NCI-H2227 (cell line): ENCODE measurements around the gene BABAM2.
A peak's percentile ranks its signal among the peaks of the same experiment; 100 is the strongest.
"Not testable (repeated sequence)": the region's sequence is repeated elsewhere in the genome, so short reads cannot be mapped to it uniquely, and the experiment has no call there.

Source experiments
- DNase-seq: peaks from one replicate; lab custom pipeline; 2025; ENCODE audit not compliant: unreplicated experiment; lab: John Stamatoyannopoulos, UW

The BABAM2 gene

GRCh38 chr2:27890146-27890923 lies at the start of gene BABAM2, which contains the start of gene RBKS:
Gene BABAM2, plus strand, starts transcription at chr2:27890729. Its CDS starts 3,828 bp downstream, at chr2:27894557.
Gene RBKS, minus strand, starts transcription at chr2:27890387. Its CDS starts 42 bp downstream, at chr2:27890345.
- DNase-seq, result peak; percentile 95

- no peak for DNase-seq
Measured at GRCh38 chr2:27842894-27843293, 47.6 kb upstream of the BABAM2 start.

DNA sequence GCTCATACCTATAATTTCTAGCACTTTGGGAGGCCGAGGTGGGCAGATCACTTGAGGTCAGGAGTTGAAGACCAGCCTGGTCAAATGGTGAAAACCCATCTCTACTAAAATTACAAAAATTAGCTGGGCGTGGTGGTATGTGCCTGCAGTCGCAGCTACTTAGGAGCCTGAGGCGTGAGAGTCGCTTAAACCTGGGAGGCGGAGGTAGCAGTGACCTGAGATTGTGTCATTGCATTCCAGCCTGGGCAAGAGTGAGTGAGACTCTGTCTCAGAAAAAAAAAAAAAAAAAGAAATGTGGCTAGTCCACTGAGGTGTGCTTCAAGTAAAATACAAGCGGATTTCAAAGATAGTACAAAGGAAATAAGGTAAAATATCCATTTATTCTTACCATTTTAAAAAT lies 46.5 kb upstream of the BABAM2 start:
- DNase-seq, result no peak

DNA sequence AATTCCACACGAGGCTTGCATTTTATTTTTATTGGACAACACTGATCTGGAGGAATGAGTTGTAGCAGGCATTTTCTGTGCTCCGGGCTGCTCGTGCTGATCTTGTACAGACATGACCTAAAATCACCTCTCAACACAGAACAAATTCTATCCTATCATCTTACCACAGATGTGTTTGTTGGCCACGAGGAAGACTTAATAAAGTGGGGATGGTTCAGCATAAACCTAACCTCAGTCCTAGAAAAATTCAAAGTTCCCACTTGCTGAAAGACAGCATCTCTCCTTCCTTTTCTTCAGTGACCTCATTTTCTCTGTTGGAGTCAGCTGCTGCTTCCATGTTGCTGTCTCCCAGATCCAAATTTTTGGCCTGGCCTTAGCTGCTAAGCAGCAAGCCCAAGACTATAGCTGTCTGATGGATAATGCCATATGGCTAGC lies 45.7 kb upstream of the BABAM2 start:
- no peak for DNase-seq

- DNase-seq, result no peak
Measured at GRCh38 chr2:27847333-27847732, 43.2 kb upstream of the BABAM2 start.

- DNase-seq, result no peak
Measured at GRCh38 chr2:27849558-27850205, 40.8 kb upstream of the BABAM2 start.

GRCh38 chr2:27852691-27853090 lies 37.8 kb upstream of the BABAM2 start:
- no peak for DNase-seq

GRCh38 chr2:27854229-27854862 lies 36.2 kb upstream of the BABAM2 start:
- DNase-seq, result no peak

GRCh38 chr2:27855476-27855875 lies 35.1 kb upstream of the BABAM2 start:
- no peak for DNase-seq

DNA sequence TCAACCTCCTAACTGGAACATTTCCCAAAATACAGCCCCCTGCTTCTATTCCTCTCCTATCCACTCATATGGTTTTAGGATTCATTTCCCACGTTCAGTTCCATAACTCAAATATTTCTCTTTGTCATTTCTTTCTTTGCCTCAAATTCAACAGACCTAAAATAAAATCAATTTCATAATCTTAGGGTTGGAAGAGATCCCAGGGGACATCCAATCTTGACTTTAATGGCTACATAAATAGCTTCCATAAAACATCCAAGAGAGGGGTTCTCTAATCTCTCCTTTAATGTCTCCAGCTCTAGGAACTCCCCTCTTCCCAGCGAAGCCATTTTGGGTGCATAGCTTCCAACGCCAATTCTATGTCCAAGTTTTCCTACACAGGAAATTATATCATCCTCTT lies 34.1 kb upstream of the BABAM2 start:
- peak; percentile 50 for DNase-seq

DNA sequence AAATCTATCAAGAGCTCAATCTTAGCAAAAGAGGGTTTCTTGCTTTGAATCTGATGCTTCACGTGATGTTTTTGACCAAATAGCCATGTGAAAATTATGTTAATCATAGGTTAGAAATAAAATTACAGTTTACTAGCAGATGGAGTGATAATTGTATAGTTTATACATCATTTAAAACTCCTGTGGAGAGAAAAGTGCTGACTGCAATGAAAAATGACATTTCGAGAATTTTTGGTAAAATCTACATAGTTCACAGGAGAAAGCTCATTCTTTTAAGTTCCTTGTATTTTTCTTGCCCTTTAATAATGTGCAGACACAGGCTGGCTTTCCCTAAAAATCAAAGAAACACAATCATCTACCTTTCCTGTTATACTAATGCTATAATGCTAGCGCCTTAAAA lies 33.6 kb upstream of the BABAM2 start:
- peak; percentile 43 for DNase-seq

DNA sequence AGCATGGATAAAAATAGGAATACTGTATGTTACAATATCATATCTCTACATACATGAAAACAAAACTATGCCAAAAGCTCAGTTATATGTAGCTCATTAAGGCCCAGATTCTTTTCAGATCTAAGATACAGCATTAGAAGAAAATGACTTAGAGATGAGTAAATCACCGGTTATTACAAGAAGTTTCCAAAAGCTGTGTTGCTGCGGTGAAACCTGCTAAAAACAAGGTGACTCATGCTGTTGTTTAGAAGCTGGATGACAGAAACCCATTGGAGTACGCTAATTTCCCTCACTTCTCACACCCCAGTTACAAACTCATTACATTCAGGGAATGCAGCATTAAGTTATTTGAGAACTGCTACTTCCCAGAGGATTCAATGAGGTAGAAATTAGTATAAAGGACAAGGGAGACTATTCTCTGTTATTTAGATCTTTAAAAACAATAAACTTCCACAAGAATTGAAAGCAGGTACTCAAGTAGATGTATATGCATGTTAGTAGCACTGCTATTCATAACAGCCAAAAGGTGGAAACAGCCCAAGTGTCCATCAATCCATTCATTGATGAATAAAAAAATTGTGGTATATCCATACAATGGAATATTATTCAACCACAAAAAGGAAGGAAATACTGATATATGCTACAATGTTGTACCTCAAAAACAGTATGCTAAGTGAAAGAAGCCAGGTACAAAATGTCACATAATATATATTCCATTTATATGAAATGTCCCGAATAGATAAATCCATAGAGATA lies 32.9 kb upstream of the BABAM2 start:
- DNase-seq, result peak; percentile 16

GRCh38 chr2:27860111-27860510 lies 30.4 kb upstream of the BABAM2 start:
- no peak for DNase-seq

DNA sequence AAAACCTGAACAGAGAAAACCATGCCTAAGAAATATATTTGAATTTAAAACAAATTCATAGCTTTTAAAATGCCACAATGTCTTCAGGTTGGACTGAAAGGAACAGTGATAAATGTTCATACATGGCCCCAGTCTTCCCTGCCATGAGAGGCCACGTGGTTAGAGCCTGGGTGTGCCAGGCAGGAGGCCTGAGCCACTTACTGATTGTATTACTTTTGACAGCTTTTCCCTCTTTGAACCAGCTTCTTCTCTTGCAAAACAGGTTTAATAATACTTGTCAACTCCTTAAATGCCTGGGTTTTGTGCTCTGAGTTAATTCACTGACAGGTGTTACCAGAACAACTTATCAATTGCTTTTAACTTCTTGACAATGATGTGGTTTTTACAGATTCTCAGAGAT lies 27.4 kb upstream of the BABAM2 start:
- DNase-seq, result peak; percentile 32

DNA sequence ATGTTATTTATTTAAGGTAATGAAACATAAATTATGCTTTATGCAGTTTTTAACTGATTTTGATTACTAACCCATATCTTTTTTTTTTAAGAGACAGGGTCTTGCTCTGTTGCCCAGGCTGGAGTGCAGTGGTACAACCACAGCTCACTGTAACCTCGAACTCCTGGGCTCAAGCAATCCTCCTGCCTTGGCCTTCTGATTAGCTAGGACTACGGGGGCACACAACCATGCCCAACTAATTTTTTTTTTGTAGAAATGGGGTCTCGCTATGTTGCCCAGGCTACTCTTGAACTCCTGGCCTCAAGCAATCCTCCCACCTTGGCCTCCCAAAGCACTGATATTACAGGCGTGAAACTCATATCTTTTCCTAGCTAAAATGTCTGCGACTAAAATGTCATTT lies 26.6 kb upstream of the BABAM2 start:
- not testable (repeated sequence) for DNase-seq

DNA sequence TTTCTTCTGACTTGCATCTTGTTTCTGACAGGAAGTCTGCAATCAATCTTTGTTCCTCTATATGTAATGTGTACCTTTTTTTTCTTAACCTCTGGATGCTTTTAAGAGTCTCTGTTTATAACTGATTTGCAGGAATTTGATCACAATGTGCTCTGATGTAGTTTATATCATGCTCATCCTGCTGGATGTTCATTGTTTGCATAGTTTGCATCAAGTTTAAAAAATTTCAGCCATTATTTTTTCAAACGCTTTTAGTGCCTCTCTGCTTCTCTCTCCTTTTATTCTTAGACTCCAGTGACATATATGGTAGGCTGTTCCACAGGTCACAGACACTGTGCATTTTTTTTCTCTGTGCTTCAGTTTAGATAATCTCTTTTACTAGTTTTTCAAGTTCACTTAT lies 24.3 kb upstream of the BABAM2 start:
- no peak for DNase-seq

GRCh38 chr2:27869763-27870162 lies 20.8 kb upstream of the BABAM2 start:
- DNase-seq, result no peak

DNA sequence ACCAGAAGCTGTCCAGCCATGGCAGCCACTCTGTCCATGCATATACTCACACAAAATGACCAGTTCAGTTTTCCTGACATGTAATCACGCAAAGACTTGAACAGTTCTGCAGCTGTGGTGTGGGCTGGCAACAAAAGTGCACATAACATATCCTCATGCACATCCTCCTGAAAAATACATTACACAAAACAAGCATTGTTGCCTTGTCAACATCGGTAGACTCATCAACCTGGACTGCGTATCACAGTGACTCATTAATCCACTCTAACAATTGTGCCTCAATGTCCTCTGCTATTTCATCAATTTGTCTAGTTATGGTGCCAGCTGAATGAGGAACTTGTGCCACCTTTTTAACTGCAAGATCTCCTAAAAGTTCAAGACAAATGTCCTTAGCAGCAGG lies 19.8 kb upstream of the BABAM2 start:
- no peak for DNase-seq

DNA sequence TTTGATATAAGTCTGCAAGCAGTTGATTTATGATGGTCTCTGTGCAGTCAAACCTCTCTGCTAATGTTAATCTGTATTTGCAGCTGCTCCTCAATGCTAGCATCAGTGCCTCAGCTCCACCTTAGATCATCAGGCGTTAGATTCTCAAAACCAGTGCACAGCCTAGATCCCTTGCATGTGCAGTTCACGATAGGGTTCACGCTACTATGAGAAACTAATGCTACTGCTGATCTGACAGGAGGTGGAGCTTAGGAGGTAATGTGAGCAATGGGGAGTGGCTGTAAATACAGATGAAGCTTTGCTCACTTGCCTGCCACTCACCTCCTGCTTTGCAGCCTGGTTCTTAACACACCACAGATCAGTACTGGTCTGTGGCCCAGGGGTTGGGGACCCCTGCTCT lies 18.7 kb upstream of the BABAM2 start:
- no peak for DNase-seq

DNA sequence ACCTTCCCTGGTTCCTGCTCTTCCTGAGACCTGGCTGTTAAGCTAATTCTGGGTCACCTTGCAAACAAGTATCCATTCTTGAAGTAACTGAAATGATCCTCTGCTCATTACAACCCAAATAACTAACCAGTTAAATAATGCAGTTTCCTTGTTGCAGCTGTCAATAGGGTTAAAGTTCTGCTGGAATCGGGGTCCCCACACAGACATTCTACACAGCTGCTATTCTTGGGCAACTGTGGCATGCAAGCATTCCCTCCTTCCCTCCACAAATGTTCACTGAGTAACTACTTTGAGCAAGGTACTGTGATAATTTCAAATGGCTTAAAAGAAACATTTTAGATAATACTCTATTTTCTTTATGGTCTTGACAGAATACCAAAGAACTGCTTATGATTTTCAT lies 17.4 kb upstream of the BABAM2 start:
- no peak for DNase-seq
